Motor neuron (in vitro differentiated cells): ENCODE data around the gene SLC7A8. TPM values are rescaled to one million over a fixed set of nuclear protein-coding genes. Genes with fewer than 3 reads are reported as not detected.
"Not testable (repeated sequence)": the region's sequence is repeated elsewhere in the genome, so short reads cannot be mapped to it uniquely, and the experiment has no call there.

ENCODE experiments used
- ATAC-seq, 8 experiments: fragments of 200-7000 bp; cut with Tn5 transposase; replicated peaks in 6 of 8; 2 replicates each; pipeline ENCODE4 v1.8.0; 2021; ENCODE audit warnings: mild to moderate bottlenecking in 8 of 8, moderate library complexity in 8 of 8
- H3K27ac ChIP-seq, 2 donors: fragments of 250-450 bp; sonication (Bioruptor Pico); 2 replicates each; pipeline ENCODE4 v1.9.0; 2021; ENCODE audit warnings: antibody characterized with exemption in 2 of 2, mild to moderate bottlenecking in 2 of 2, moderate library complexity in 1 of 2
- H3K4me1 ChIP-seq, 2 donors: fragments of 250-450 bp; sonication (Bioruptor Pico); replicated peaks in 1 of 2; 2 replicates each; pipeline ENCODE4 v1.6.1; 2021; ENCODE audit warnings: antibody characterized with exemption in 2 of 2, mild to moderate bottlenecking in 2 of 2, moderate library complexity in 1 of 2
- H3K4me3 ChIP-seq, 5 donors: fragments of 250-450 bp; sonication (Bioruptor Pico); 2 replicates each; pipeline ENCODE4 v1.9.0; 2021; ENCODE audit warnings: antibody characterized with exemption in 5 of 5, mild to moderate bottlenecking in 5 of 5, moderate library complexity in 4 of 5
- WGBS, 10 experiments: fragments of 450-650 bp; shearing (Covaris generic); methylation state at CpG; one replicate each; pipeline ENCODE4 v1.0.0; 2022; 5-methylcytosine and 5-hydroxymethylcytosine counted together
- in situ Hi-C, 9 experiments: fragments of 400-800 bp; cut with MboI; loops; one replicate each; pipeline ENCODE4 v1.15.0; 2021; ENCODE audit warnings: low sequenced_read_pairs in 9 of 9, low pct_unique_long_range_greater_than_20kb in 2 of 9; ENCODE audit not compliant: unreplicated experiment in 9 of 9
- total RNA-seq, 8 experiments: library from RNA; unstranded; fragments of 300-600 nt; gene quantifications; 2 replicates each; pipeline versions ENCODE4 v1.2.3 to v1.2.4, GENCODE V29; 2022

SLC7A8 gene
- total RNA-seq, 8 experiments from 2014 or later = 0.96 to 55.9 (median 3.4) TPM

- H3K27ac ChIP-seq = peak overlapping the region in 1 of 2 donors; percentile 60
- H3K4me1 ChIP-seq = peaks cover 10 to 17% of the 10 kb centered on the region in 2 donors
- 0 to 100% (median 80%) methylated on average over 1 to 2 of the region's 10 CpGs; no CpG with 5 or more reads in 6 of the 10 experiments for WGBS, 10 experiments
- ATAC-seq = peak in 7 of 8 experiments; percentile 15 to 77 (median 59)
- in situ Hi-C loops = no loop called here
- no peak overlapping the region for H3K4me3 ChIP-seq
Measured at GRCh38 chr14:23113431-23114119, 69.9 kb downstream of the SLC7A8 start.

- in situ Hi-C loops = no loop called here
- peaks cover 10 to 17% of the 10 kb centered on the region in 2 donors for H3K4me1 ChIP-seq
- WGBS, 10 experiments = 63 to 83% (median 78%) methylated on average over 1 to 5 of the region's 12 CpGs; no CpG with 5 or more reads in 4 of the 10 experiments
- H3K4me3 ChIP-seq = no peak overlapping the region
- H3K27ac ChIP-seq = no peak overlapping the region
- ATAC-seq = peak in 3 of 8 experiments; percentile 1 to 15 (median 11)
Measured at GRCh38 chr14:23112359-23113178, 70.9 kb downstream of the SLC7A8 start.

- Histone ChIP-seq H3K27ac (no peak overlapping the region), H3K4me1 (peaks cover 10 to 17% of the 10 kb centered on the region in 2 donors), H3K4me3 (no peak overlapping the region)
- WGBS, 10 experiments = 39 to 100% (median 59%) methylated on average over 1 to 5 of the region's 5 CpGs
- in situ Hi-C loops = no loop called here
- no peak for ATAC-seq
Measured at GRCh38 chr14:23110579-23111365, 72.7 kb downstream of the SLC7A8 start.

GRCh38 chr14:23109769-23110168, 73.7 kb downstream of the SLC7A8 start:
- in situ Hi-C loops = no loop called here
- WGBS, 10 experiments = 31 to 100% (median 83%) methylated on average over 1 of the region's 1 CpG; no CpG with 5 or more reads in 1 of the 10 experiments
- no peak overlapping the region for H3K4me3 ChIP-seq
- H3K27ac ChIP-seq = no peak overlapping the region
- no peak for ATAC-seq
- H3K4me1 ChIP-seq = peaks cover 10 to 17% of the 10 kb centered on the region in 2 donors

- in situ Hi-C loops = not testable (repeated sequence)
- WGBS, 10 experiments = 88 to 100% methylated on average over 1 to 4 of the region's 24 CpGs; no CpG with 5 or more reads in 8 of the 10 experiments
- ATAC-seq = peak in 1 of 8 experiments; percentile 34
Measured at GRCh38 chr14:23108169-23108568, 75.3 kb downstream of the SLC7A8 start.

GRCh38 chr14:23107620-23108019, 75.8 kb downstream of the SLC7A8 start:
- in situ Hi-C loops, H3K27ac ChIP-seq, H3K4me1 ChIP-seq, ATAC-seq, H3K4me3 ChIP-seq: not testable (repeated sequence)
- WGBS, 10 experiments = 50 to 100% (median 89%) methylated on average over 1 of the region's 5 CpGs; no CpG with 5 or more reads in 3 of the 10 experiments

More at GRCh38 chr14:23108169-23108568, 75.3 kb downstream of the SLC7A8 start:
- not testable (repeated sequence) for H3K4me1 ChIP-seq, H3K4me3 ChIP-seq, H3K27ac ChIP-seq

- Histone ChIP-seq H3K4me3 (no peak overlapping the region), H3K27ac (no peak overlapping the region), H3K4me1 (no peaks in the 10 kb centered on the region)
- ATAC-seq = no peak
- in situ Hi-C loops = no loop called here
Measured at GRCh38 chr14:23106747-23107045, 76.8 kb downstream of the SLC7A8 start.

GRCh38 chr14:23105348-23105824, 78.1 kb downstream of the SLC7A8 start:
- WGBS, 10 experiments = 50 to 100% (median 75%) methylated on average over 1 to 3 of the region's 4 CpGs; no CpG with 5 or more reads in 3 of the 10 experiments
- Histone ChIP-seq H3K4me1 (no peaks in the 10 kb centered on the region), H3K27ac (no peak overlapping the region), H3K4me3 (no peak overlapping the region)
- in situ Hi-C loops = no loop called here
- ATAC-seq = no peak

GRCh38 chr14:23104591-23105347, 78.7 kb downstream of the SLC7A8 start, which contains the start of gene CIROP:
TSS of gene CIROP (minus strand) at chr14:23104989. CDS start at chr14:23104920, 69 bp downstream.
- WGBS, 10 experiments = 30 to 100% (median 58%) methylated on average over 1 to 8 of the region's 11 CpGs; no CpG with 5 or more reads in 2 of the 10 experiments
- H3K4me1 ChIP-seq = no peaks in the 10 kb centered on the region
- ATAC-seq = peak in 6 of 8 experiments; percentile 21 to 36 (median 28)
- in situ Hi-C loops = no loop called here
- H3K4me3 ChIP-seq = no peak within 1 kb of the TSS
- H3K27ac ChIP-seq = no peak within 1 kb of the TSS

GRCh38 chr14:23104070-23104590, 79.3 kb downstream of the SLC7A8 start:
- no peak overlapping the region for H3K4me3 ChIP-seq
- 77 to 92% (median 79%) methylated on average over 2 to 6 of the region's 6 CpGs; no CpG with 5 or more reads in 3 of the 10 experiments for WGBS, 10 experiments
- no peak overlapping the region for H3K27ac ChIP-seq
- no peaks in the 10 kb centered on the region for H3K4me1 ChIP-seq
- in situ Hi-C loops = no loop called here
- peak in 1 of 8 experiments; percentile 3 for ATAC-seq

- no peak for ATAC-seq
- in situ Hi-C loops = no loop called here
- H3K4me3 ChIP-seq = no peak overlapping the region
- H3K27ac ChIP-seq = no peak overlapping the region
- no peaks in the 10 kb centered on the region for H3K4me1 ChIP-seq
- 60 to 100% (median 89%) methylated on average over 1 to 3 of the region's 4 CpGs; no CpG with 5 or more reads in 4 of the 10 experiments for WGBS, 10 experiments
Measured at GRCh38 chr14:23103581-23103980, 79.9 kb downstream of the SLC7A8 start.

GRCh38 chr14:23102801-23103200, 80.7 kb downstream of the SLC7A8 start:
- Histone ChIP-seq H3K27ac (no peak overlapping the region), H3K4me1 (no peaks in the 10 kb centered on the region), H3K4me3 (no peak overlapping the region)
- in situ Hi-C loops = no loop called here
- WGBS, 10 experiments = 60 to 80% (median 68%) methylated on average over 1 of the region's 2 CpGs; no CpG with 5 or more reads in 6 of the 10 experiments
- ATAC-seq = peak in 1 of 8 experiments; percentile 28
